HS-5 (cell line): Measurements from ENCODE around the gene COA7.
"Not testable (repeated sequence)": the region's sequence is repeated elsewhere in the genome, so short reads cannot be mapped to it uniquely, and the experiment has no call there.

Experiments
- DNase-seq: peaks from one replicate; pipeline ENCODE4 v3.0.0-alpha.2; 2012; ENCODE audit warnings: low read depth

The COA7 gene

DNA sequence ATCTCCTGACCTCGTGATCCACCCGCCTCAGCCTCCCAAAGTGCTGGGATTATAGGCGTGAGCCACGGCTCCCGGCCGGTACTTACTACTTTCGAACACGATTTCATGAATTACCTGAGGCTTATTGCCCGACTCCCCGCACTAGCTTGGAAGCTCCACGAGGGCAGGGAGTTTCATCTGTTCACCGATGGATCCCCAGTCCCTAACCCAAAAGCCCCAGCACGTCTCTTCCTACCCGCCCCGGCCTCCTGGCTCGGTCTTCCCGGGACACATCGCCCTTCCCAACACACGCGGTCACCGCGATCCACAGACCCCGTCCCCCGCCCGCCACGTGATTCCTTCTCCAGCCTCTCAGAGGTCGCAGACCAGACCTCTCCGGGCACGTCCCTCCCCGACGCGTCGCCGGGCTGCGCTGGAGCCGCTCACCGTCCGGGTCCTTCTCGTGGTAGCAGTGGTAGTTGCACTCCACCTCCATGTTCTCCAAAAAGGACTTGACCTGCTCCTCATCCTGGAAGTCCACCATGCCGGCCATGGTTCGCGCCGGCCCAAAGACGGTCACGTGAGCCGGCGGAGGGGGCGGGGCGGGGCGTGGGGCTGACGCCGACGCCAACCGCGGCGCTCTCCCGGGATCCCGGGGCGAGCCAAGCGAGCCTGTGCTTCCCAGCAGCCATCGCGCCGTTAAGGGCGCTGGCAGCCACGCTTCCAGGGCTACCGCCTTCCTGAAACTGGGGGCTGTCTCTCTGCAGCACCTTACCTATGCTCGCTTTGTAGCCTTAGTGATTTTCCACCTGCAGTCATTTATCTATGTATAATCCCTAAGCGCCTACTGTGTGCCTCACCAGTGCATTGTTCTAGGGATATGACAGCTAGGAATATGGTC, at the start of gene COA7:
COA7 (minus strand) TSS at position 553 of the 880 bp plus-strand sequence; CDS start at position 532, 21 bp downstream.
- peak; percentile 53 for DNase-seq

DNA sequence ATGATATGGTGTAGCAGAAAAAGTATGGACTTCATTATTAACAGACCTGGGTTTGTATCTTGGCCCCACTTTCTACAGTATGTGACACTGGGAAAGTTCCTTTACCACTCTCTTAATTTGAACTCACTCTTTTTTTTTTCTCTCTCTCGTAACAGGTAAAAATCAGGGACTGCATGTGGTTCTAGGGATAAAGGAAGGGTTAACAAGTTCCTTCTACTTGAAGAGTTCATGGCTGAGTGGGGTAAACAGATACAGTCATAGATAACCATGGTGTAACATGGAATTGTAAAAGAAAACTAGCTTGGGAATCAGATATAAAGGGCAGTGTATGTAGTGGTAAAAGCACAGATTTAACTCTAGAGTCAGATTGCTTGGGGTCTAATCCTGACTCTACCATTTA, 49.3 kb upstream of the COA7 start:
- DNase-seq = no peak

DNA sequence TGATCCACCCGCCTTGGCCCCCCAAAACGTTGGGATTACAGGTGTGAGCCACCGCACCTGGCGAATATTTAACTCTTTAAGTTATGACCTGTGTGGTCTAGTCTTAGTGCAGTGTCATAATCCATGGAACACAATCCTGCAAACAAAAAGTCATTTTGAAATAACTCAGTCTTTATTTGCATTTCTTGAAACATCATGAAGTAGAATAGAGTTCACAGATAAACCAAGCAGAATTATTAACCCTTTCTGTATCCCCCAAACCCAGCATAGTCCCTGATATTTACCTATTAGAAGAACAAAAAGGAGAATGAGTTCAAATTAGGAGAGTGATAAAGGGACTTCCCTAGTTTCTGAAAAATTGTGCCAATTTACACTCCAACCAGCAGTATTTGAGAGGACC, 48.0 kb upstream of the COA7 start:
- DNase-seq = no peak

DNA sequence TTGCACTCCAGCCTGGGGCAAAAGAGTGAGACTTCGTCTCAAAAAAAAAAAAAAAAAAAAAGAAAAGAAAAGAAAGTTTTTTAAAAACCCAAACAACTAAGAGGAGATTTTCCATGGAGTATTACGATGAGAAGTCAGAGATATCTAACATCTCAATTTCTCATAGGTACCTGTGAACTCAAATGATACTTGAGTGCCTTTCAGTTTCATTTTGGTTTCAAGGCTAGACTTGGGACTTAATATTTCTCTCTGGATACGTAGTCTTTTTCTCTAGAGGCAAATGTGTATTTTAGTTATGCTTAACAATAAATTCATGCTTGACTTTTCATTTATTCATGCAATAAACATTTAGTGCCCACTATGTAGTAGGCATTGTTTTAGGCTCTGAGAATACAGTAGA, 43.1 kb upstream of the COA7 start:
- no peak for DNase-seq

DNA sequence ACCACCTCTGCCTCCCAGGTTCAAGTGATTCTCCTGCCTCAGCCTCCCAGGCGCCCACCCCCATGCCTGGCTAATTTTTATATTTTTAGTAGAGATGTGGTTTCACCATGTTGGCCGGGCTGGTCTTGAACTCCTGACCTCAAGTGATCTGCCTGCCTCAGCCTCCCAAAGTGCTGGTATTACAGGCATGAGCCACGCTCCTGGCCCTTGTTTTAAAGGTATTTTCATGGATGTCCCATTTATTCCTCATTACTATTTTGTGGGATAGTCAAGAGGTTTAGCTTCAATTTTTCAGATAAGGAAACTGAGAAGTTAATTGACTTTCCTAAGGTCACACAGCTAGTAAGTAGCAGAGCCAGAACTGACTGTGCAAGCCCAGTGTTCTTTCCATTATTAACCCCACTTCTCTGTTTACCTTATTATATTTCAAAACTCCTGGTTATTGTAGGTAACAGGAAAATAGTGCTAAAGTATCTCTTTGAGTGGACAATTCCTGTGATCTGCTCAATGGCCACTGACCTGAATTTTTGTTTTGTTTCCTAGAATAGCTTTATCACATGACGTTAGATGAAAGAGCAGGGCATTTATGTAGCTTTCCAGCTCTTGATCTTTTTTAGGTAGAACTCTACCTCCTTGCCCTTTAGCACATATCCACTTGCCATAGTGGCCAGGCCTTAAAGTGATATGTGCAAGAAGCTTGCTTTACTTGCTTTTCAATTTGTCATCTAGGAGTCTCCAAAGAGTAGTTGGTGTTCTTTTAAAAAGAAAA, 41.7 kb upstream of the COA7 start:
- no peak for DNase-seq

DNA sequence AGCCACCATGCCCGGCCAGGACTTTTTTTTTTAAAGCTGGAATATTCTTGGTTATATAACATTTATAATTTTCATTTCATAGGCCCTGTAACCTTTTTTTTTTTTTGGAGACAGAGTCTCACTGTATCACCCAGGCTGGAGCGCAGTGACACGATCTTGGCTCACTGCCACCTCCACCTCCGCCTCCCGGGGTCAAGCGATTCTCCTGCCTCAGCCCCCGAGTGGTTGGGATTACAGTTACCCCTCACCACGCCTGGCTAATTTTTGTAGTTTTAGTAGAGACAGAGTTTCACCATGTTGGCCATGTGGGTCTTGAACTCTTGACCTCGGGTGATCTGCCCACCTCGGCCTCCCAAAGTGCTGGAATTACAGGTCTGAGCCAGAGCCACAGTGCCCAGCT, 40.7 kb upstream of the COA7 start:
- no peak for DNase-seq

DNA sequence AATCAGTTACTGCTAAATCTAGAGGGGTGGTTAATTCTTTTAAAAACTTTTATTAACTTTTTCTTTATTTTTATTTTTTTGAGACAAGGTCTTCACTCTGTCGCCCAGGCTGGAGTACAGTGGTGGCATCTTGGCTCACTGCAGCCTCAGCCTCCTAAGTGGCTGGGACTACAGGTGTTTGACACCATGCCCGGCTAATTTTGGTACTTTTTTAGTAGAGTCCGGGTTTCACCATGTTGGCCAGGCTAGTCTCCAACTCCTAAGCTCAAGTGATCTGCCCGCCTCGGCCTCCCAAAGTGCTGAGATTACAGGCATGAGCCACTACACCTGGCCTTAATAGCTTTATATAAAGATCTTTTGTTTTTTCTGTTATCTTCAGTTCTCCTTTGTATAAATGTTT, 40.0 kb upstream of the COA7 start:
- no peak for DNase-seq

DNA sequence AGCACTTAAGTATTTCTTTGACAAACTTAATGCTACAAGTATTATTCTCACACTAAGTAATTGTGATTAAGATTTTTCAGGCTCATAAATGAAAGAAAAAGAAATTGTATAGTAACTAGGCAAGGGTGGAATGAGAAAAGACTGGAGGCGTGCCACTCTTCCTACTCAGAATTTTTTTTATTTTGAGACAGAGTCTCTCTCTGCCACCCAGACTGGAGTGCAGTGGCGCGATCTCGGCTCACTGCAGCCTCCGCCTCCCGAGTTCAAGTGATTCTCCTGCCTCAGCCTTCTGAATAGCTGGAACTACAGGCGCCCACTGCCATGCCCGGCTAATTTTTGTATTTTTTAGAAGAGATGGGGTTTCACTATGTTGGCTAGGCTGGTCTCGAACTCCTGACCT, 37.2 kb upstream of the COA7 start:
- not testable (repeated sequence) for DNase-seq

DNA sequence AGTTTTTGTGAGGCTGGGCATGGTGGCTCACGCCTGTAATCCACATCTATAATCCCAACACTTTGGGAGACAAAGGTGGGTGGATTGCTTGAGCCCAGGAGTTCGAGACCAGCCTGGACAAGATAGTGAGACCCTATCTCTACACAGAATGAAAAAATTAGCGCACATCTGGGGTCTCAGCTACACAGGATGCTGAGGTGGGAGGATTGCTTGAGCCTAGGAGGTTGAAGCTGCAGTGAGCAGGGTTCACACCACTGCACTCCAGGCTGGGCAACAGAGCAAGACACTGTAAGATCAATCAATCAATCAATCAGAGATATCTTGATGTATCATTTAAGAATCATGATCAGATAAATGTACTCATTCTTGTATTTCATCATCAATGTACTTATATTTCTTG, 35.2 kb upstream of the COA7 start:
- DNase-seq = no peak

DNA sequence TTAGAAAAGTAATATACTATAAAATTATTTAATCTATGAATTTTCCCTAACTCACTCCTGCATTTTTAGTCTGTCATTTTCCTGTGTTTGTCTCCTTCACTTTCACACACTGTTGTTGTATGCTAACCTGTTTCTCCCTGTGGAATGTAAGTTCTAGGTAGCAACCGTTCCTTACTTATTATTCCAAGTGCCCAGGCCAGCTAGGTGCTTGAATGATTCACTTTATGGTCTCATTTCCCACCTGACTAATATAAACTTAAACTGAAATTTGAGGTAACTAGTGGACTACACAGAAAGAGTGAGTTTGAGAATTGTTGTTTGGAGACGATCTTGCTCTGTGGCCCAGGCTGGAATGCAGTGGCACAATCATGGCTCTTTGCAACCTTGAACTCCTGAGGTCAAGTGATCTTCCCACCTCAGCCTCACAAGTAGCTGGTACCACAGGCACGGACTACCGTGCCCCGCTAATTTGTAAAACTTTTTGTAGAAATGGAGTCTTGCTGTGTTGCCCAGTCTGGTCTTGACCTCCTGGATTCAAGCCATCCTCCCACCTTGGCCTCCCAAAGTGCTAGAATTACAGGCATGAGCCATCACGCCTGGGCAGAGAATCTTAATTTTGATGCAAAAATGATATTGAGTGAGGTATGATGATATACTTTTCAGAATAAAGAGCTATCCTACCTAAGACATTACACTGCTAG, 30.0 kb upstream of the COA7 start:
- DNase-seq = no peak

DNA sequence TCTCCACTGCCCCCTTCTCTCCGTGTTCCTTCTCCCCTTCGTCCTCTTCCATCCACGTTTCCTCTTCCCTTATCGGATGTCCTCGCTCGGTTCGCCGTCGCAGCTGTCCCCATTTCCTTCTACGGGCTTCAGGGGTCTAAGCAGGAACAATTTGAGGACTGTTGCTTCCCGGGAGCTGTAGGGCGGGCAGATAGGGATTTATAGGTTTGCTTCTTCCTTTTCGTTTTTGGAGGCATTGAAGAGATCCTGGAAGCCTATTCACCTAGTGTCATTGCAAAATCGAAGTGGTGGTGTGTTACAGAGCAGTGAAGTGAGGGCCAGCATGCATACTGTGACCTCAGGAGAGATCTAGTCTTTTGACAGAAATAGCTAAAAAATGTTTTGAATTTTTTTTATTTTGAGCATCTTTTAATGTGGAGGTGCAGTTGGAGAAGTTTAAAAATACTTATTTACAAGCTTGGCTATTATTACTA, 29.0 kb upstream of the COA7 start:
- DNase-seq = no peak

DNA sequence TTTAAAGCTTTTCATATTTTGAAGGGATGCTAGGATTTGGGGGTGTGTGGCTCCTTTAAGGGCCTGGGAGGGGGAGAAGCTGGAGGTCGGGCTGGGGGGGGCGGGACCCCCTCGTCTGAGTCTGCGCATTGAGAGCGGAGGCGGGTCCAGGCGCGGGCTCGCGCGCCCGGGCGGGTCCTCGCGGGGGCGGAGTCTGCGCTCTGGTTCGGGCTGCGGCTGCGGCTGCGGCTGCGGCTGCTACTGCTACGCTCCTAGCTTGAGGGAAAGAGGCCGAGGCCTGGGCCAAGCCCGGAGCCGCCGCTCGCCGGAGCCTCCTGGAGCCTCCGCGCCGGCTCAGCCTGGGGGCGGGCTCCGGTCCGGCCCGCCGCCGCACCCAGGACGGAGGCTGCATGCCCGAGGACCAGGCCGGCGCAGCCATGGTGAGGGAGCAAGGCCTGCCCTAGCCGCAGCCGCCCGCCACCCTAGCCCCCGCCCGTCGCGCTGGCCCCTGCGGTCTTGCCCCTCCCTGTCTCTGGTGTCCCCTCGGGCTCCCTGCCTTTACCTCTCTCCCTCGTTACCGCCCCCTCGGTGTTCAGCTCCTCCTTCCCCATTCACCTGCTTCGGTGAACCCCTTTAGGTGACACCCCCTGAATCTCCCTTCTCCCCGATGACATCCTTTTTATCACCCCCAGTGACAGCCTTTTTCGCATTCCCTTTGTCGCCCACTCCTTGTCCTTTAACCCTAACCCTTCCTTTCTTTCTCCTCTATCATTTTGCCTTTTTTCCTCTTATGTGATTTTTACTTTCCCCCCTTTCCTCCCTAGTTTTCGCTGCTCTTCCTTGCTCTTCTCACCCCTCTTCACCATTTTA, 28.3 kb upstream of the COA7 start, which contains the start of gene ZYG11B:
ZYG11B (plus strand) TSS at position 189 of the 849 bp plus-strand sequence; CDS start at position 390, 201 bp downstream.
- peak; percentile 40 for DNase-seq

DNA sequence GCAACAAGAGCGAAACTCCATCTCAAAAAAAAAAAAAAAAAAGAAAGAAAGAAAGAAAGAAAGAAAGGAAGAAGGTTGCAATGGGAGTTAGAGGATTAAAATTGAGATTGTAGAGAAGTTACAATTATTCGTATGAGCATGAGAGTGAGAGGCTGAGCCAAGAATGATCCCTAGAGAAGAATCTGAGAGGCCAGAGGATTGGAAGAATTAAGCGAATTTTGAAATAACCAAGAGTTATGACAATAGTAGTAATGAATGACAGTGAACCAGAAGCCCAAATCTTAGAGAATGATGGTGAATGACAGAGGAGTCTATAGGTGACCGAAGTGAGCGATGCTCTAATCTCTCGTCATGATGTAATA, 27.7 kb upstream of the COA7 start:
- no peak for DNase-seq

DNA sequence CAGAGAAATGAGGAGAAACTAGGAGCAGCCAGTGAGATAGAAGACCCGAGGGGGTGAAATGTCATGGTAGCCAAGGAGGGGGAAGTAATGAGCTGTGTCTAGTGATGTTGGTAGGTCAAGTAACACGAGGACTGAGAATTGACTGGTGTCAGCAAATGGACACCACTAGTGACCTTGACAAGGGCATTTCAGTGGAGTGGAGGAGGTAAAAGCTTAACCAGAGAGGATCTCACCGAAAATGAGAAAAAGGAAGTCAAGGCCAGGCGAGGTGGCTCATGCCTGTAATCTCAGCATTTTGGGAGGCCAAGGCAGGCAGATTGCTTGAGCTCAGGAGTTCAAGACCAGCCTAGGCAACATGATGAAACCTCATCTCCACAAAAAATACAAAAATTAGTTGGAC, 25.1 kb upstream of the COA7 start:
- no peak for DNase-seq

DNA sequence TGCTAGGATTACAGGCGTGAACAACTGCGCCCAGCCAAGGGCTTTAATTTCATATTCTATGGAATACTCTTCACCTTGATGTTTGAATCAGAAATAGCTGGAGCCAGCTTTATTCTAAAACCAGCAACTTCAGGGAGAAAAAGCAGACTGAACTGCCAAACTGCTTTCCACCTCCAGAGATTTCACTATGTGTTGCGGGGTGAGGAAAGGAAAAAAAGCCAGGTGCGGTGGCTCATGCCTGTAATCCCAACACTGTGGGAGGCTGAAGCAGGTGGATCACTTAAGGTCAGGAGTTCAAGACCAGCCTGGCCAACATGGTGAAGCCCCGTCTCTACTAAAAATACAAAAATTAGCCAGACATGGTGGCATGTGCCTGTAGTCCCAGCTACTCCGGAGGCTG, 17.1 kb upstream of the COA7 start:
- DNase-seq = not testable (repeated sequence)

DNA sequence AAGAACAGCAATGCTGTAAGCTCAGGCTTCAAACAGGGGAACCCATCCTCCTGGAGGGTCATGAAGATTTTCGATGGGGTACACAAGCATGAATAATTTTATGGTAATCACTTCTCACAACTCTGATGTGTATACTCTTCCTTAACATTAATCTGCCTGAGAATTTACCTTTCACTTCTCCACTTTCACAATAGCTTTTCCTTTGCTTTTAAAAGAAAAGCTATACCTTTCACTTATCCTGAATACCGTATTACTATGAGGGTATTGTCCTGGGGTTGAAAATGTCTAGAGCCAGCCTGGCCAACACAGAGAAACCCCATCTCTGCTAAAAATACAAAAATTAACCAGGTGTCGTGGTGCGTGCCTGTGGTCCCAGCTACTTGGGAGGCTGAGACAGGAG, 15.4 kb upstream of the COA7 start:
- DNase-seq = no peak

DNA sequence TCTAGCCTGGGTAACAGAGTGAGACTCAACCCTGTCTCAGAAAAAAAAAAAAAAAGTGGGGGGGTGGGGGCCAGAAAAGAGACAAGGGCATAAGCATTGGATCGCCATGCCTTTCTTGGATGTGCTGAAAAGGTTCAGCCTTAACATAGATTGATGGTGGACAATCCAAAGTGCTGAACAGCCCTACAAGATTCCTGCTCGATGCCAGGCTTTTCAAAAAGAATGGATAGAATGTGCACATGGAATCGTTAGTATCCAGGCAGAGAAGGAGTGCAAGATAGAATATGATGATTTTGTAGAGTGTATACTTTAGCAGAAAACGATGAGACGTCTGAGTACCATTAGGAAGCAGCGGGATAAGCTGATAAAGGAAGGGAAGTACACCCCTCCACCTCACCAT, 10.9 kb upstream of the COA7 start:
- no peak for DNase-seq

DNA sequence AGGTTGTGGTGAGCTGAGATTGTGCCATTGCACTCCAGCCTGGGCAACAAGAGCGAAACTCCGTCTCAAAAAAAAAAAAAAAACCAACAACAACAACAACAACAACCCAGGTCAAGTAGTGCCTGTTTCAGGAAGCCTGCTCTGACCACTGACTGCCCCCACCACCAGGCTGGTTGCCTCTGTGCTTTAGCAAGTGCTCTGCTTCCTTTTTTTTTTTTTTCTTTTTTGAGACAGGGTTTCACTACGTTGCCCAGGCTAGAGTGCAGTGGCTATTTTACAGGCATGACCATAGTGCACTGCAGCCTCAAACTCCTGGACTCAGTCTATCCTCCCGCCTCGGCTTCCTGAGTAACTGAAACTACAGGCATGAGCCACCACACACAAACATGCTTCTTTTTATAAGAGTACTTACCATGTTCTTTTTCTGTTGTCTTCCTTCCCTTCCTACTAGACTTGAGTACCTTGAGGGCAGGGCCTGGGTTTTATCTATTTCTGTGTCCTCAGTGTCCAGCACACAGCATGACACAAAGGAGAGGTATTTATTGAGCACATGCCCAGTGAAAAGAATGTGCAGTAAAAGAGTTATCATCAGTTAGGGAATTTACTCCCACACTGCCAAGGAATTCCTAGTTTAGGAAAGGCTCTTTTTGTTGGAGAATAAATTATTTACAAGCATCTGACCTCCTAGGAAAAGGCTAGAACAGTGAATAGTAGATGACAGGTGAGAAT, 9.9 kb upstream of the COA7 start:
- DNase-seq = peak; percentile 71

DNA sequence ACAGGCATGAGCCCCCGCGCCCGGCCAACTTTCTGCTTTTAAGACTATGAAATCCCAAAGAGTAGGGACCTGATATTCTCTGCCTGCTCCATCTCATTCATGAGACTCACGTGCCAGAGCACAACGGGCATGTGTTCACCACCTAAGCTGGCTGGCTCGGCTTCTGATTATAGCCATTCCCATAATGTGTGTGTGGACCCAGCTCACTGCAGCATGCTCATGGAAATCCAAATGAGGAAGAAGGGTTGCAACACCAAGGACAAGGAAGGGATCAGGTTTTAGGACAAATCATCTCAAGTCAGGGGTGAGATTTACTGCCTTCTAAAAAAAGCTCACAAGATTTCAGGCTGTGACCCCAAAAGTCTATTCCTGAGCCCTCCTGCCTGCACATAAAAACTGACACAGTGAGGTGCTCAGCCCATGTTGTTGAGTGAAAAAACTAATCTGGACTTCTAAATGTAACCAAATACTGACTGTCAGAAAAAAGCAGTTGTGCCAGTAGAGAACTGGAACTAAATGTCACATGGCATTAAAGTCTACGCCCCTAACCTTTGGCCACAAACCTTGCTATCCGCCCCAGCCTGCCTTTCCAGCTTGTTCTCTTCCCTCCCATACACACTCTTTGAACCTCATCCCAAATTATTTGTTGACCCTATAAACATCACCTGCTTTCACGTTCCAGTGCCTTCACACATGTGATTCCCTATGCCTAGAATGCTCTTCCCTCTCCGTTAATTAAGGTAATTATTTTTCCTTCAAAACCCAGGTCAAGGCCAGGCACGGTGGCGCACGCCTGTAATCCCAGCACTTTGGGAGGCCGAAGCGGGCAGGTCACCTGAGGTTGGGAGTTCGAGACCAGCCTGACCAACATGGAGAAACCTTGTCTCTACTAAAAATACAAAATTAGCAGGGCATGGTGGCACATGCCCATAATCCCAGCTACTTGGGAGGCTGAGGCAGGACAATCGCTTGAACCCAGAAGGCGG, 9.1 kb upstream of the COA7 start:
- DNase-seq = no peak
